ENCODE data around the gene BCL2A1. TPM values are rescaled to one million over a fixed set of nuclear protein-coding genes. Genes with fewer than 3 reads are reported as not detected.
"Not testable (repeated sequence)": the region's sequence is repeated elsewhere in the genome, so short reads cannot be mapped to it uniquely, and the experiment has no call there.

BCL2A1 gene
- total RNA-seq, 1 experiment from 2014 or later = 4.7 TPM

- POLR2A ChIA-PET = no interaction called here
- DNase-seq (ENCODE audit: low read depth, low spot score) = no peak
- Histone ChIP-seq H3K27me3 (ENCODE audit: control insufficient read depth, insufficient read depth, low read length) (no peaks in the 10 kb centered on the region), H3K4me3 (ENCODE audit: low read depth in 2 of 2, low read length in 2 of 2) (no peak overlapping the region), H3K4me1 (ENCODE audit: control insufficient read depth, insufficient read depth, low read length) (no peaks in the 10 kb centered on the region), H3K27ac (ENCODE audit: low read length) (no peak overlapping the region), H3K36me3 (ENCODE audit: control insufficient read depth, insufficient read depth, low read length) (no peaks in the 10 kb centered on the region), H3K9me3 (ENCODE audit: control insufficient read depth, insufficient read depth, low read depth, low read length) (no peaks in the 10 kb centered on the region)
- no peak for ATAC-seq
- CTCF ChIA-PET = no interaction called here
- no peak for TF ChIP-seq POLR2AphosphoS5 (IDR thresholded peaks at IDR 0.05; ENCODE audit: low read depth, low read length)
- no peak for TF ChIP-seq SIN3A (IDR thresholded peaks at IDR 0.05; ENCODE audit: borderline replicate concordance, insufficient read depth, low read depth, low read length)
- no peak for TF ChIP-seq CTCF (IDR thresholded peaks at IDR 0.05)
- no peak for TF ChIP-seq REST (IDR thresholded peaks at IDR 0.05; ENCODE audit: insufficient read depth in 1 of 2, low read depth in 2 of 2, low read length in 1 of 2)
- TF ChIP-seq TCF7L2 (IDR thresholded peaks at IDR 0.05; ENCODE audit: low read depth, low read length) = no peak
- intact Hi-C loops (cut with micrococcal nuclease; ENCODE audit: unreplicated experiment) (no loop called here), in situ Hi-C loops (cut with HindIII; ENCODE audit: low pct_unique_long_range_greater_than_20kb, low sequenced_read_pairs) (no loop called here)
- no TSS peak for BruUV-seq (replicated peaks)
These were observed 38.5 kb downstream of the BCL2A1 start for GRCh38 chr15:79932447-79932846.

- Histone ChIP-seq H3K4me3 (ENCODE audit: low read depth in 2 of 2, low read length in 2 of 2) (no peak overlapping the region), H3K27me3 (ENCODE audit: control insufficient read depth, insufficient read depth, low read length) (no peaks in the 10 kb centered on the region), H3K9me3 (ENCODE audit: control insufficient read depth, insufficient read depth, low read depth, low read length) (no peaks in the 10 kb centered on the region), H3K4me1 (ENCODE audit: control insufficient read depth, insufficient read depth, low read length) (no peaks in the 10 kb centered on the region), H3K36me3 (ENCODE audit: control insufficient read depth, insufficient read depth, low read length) (no peaks in the 10 kb centered on the region), H3K27ac (ENCODE audit: low read length) (no peak overlapping the region)
- POLR2A ChIA-PET = no interaction called here
- CTCF ChIA-PET = no interaction called here
- in situ Hi-C loops (cut with HindIII; ENCODE audit: low pct_unique_long_range_greater_than_20kb, low sequenced_read_pairs) = no loop called here
- no peak for ATAC-seq
- no peak for TF ChIP-seq SIN3A (IDR thresholded peaks at IDR 0.05; ENCODE audit: borderline replicate concordance, insufficient read depth, low read depth, low read length)
- no peak for DNase-seq (ENCODE audit: low read depth, low spot score)
- no TSS peak for BruUV-seq (replicated peaks)
- intact Hi-C loops (cut with micrococcal nuclease; ENCODE audit: unreplicated experiment) = no loop called here
These were observed 40.5 kb downstream of the BCL2A1 start for GRCh38 chr15:79930516-79930915.

GRCh38 chr15:79929412-79929811 lies 41.6 kb downstream of the BCL2A1 start:
- CTCF ChIA-PET = interaction anchor here (1.0 kb wide), 1 partner anchor 38 kb away, joined by 5 read pairs; no protein-coding TSS in a partner anchor
- no peak overlapping the region for H3K4me3 ChIP-seq (ENCODE audit: low read depth in 2 of 2, low read length in 2 of 2)
- no peak for ATAC-seq
- TF ChIP-seq SIN3A (IDR thresholded peaks at IDR 0.05; ENCODE audit: borderline replicate concordance, insufficient read depth, low read depth, low read length) = no peak
- TF ChIP-seq TCF7L2 (IDR thresholded peaks at IDR 0.05; ENCODE audit: low read depth, low read length) = no peak
- TF ChIP-seq POLR2AphosphoS5 (IDR thresholded peaks at IDR 0.05; ENCODE audit: low read depth, low read length) = no peak
- no peak for TF ChIP-seq CTCF (IDR thresholded peaks at IDR 0.05)
- no peak for DNase-seq (ENCODE audit: low read depth, low spot score)
- no peaks in the 10 kb centered on the region for H3K9me3 ChIP-seq (ENCODE audit: control insufficient read depth, insufficient read depth, low read depth, low read length)
- in situ Hi-C loops (cut with HindIII; ENCODE audit: low pct_unique_long_range_greater_than_20kb, low sequenced_read_pairs) = no loop called here
- H3K27me3 ChIP-seq (ENCODE audit: control insufficient read depth, insufficient read depth, low read length) = no peaks in the 10 kb centered on the region
- POLR2A ChIA-PET = no interaction called here
- no peak overlapping the region for H3K27ac ChIP-seq (ENCODE audit: low read length)
- no TSS peak for BruUV-seq (replicated peaks)
- intact Hi-C loops (cut with micrococcal nuclease; ENCODE audit: unreplicated experiment) = no loop called here
- H3K36me3 ChIP-seq (ENCODE audit: control insufficient read depth, insufficient read depth, low read length) = no peaks in the 10 kb centered on the region
- H3K4me1 ChIP-seq (ENCODE audit: control insufficient read depth, insufficient read depth, low read length) = 0 out of 2 replicates have a peak, but pooled peaks cover under 1% of the 10 kb centered on the region

GRCh38 chr15:79926116-79926515 lies 44.9 kb downstream of the BCL2A1 start:
- intact Hi-C loops (cut with micrococcal nuclease; ENCODE audit: unreplicated experiment); BruUV-seq (replicated peaks); H3K9me3 ChIP-seq (ENCODE audit: control insufficient read depth, insufficient read depth, low read depth, low read length); H3K36me3 ChIP-seq (ENCODE audit: control insufficient read depth, insufficient read depth, low read length); H3K4me1 ChIP-seq (ENCODE audit: control insufficient read depth, insufficient read depth, low read length); ATAC-seq; DNase-seq (ENCODE audit: low read depth, low spot score); H3K4me3 ChIP-seq (ENCODE audit: low read depth in 2 of 2, low read length in 2 of 2); POLR2A ChIA-PET; H3K27ac ChIP-seq (ENCODE audit: low read length); CTCF ChIA-PET; in situ Hi-C loops (cut with HindIII; ENCODE audit: low pct_unique_long_range_greater_than_20kb, low sequenced_read_pairs); H3K27me3 ChIP-seq (ENCODE audit: control insufficient read depth, insufficient read depth, low read length): not testable (repeated sequence)
